Sigmoid colon (tissue), 7 donors: ENCODE measurements around the gene CD248. TPM values are rescaled to one million over a fixed set of nuclear protein-coding genes. Genes with fewer than 3 reads are reported as not detected.
A peak's percentile ranks its signal among the peaks of the same experiment; 100 is the strongest.

ENCODE experiments used
- DNase-seq: peaks from one replicate; pipeline ENCODE4 v3.0.0-alpha.2; 2019
- H3K27ac ChIP-seq, 4 donors: fragments of 200-600 bp; sonication (generic); one replicate each; pipeline ENCODE4 v1.5.1; 2016 to 2019; ENCODE audit warnings: mild to moderate bottlenecking in 1 of 4
- H3K27me3 ChIP-seq, 3 donors: fragments of 200-600 bp; sonication (generic); one replicate each; pipeline ENCODE4 v1.5.1; 2019; ENCODE audit warnings: mild to moderate bottlenecking in 1 of 3
- H3K36me3 ChIP-seq, 4 donors: fragments of 200-600 bp; sonication (generic); one replicate each; pipeline ENCODE4 v1.5.1; 2016 to 2019
- H3K4me1 ChIP-seq, 4 donors: fragments of 200-600 bp; sonication (generic); one replicate each; pipeline ENCODE4 v1.5.1; 2017 to 2019
- H3K4me3 ChIP-seq, 4 donors: fragments of 200-600 bp; sonication (generic); one replicate each; pipeline ENCODE4 v1.5.1; 2017 to 2019; ENCODE audit warnings: mild to moderate bottlenecking in 2 of 4, moderate library complexity in 1 of 4
- H3K9me3 ChIP-seq, 4 donors: fragments of 200-600 bp in 3 of 4; sonication (generic) in 3 of 4; one replicate each; pipeline versions ENCODE4 v1.5.1 to v1.6.1; 2013 to 2019
- CTCF ChIP-seq, 4 experiments: fragments of 450-650 bp in 3 of 4; fragments of 200-600 bp in 1 of 4; IDR thresholded peaks; one replicate each; pipeline ENCODE4 v1.5.1; 2016 to 2019; ENCODE audit warnings: antibody characterized with exemption in 4 of 4, mild to moderate bottlenecking in 3 of 4, moderate library complexity in 2 of 4
- EP300 ChIP-seq, 4 donors: sonication (generic); formaldehyde crosslinking; IDR thresholded peaks; one replicate each; pipeline ENCODE4 v1.6.1; 2017; ENCODE audit warnings: antibody characterized with exemption in 4 of 4
- POLR2A ChIP-seq, 2 donors: fragments of 450-650 bp; IDR thresholded peaks; one replicate each; pipeline ENCODE4 v1.6.1; 2016; ENCODE audit warnings: antibody characterized with exemption in 2 of 2, mild to moderate bottlenecking in 2 of 2, moderate library complexity in 2 of 2
- POLR2AphosphoS5 ChIP-seq, 4 donors: sonication (generic); formaldehyde crosslinking; IDR thresholded peaks; one replicate each; pipeline ENCODE4 v1.6.1; 2017; ENCODE audit warnings: antibody characterized with exemption in 4 of 4
- WGBS, 2 donors: extraction: QIAGEN DNeasy Blood & Tissue Kit; methylation state at CpG; one replicate each; pipeline ENCODE4 v1.1.7; 2013; 5-methylcytosine and 5-hydroxymethylcytosine counted together
- intact Hi-C: fragments of 100-400 bp; cut with DNase I; formaldehyde crosslinking; loops from one replicate; pipeline ENCODE4 v1.15.1; 2023
- polyA plus RNA-seq, 3 donors: library from polyadenylated mRNA; stranded (reverse); fragments of 200-250 nt; gene quantifications; one replicate each; pipeline ENCODE4 v1.2.3, GENCODE V29; 2013
- total RNA-seq, 4 donors: library from RNA; depleted of rRNA; stranded (reverse); fragments of >200 nt; gene quantifications; one replicate each; pipeline ENCODE4 v1.1.0, GENCODE V29; 2016
- donor health status: healthy with polysubstance abuse.
- donor health status: Bipolar disorder and iron deficiency.
- donor health status: healthy.

CD248 gene
- total and polyA plus RNA-seq, 7 donors, result 1.2 to 26.3 (median 6.1) TPM

GRCh38 chr11:66331542-66332370, 14.9 kb upstream of the CD248 start:
- peak; percentile 56 for DNase-seq
- TF ChIP-seq CTCF (IDR thresholded peaks at IDR 0.05), result no peak
- TF ChIP-seq EP300 (IDR thresholded peaks at IDR 0.05), result no peak
- no peak for TF ChIP-seq POLR2AphosphoS5 (IDR thresholded peaks at IDR 0.05)
- TF ChIP-seq POLR2A (IDR thresholded peaks at IDR 0.05), result no peak
- H3K27ac ChIP-seq, result no peak overlapping the region
- intact Hi-C loops, result no loop called here
- H3K9me3 ChIP-seq, result no peaks in the 10 kb centered on the region
- peaks cover 0 to 16% (median 0%) of the 10 kb centered on the region in 4 donors for H3K36me3 ChIP-seq
- no peaks in the 10 kb centered on the region for H3K27me3 ChIP-seq
- WGBS, 2 donors, result 93% methylated on average over 12 of the region's 12 CpGs
- no peak overlapping the region for H3K4me3 ChIP-seq
- H3K4me1 ChIP-seq, result peaks cover 0 to 46% (median 44%) of the 10 kb centered on the region in 4 donors

GRCh38 chr11:66330931-66331330, 14.1 kb upstream of the CD248 start:
- intact Hi-C loops, result no loop called here
- no peak for DNase-seq
- Histone ChIP-seq H3K4me1 (peaks cover 0 to 46% (median 44%) of the 10 kb centered on the region in 4 donors), H3K27ac (no peak overlapping the region), H3K9me3 (no peaks in the 10 kb centered on the region), H3K36me3 (peaks cover 0 to 16% (median 0%) of the 10 kb centered on the region in 4 donors), H3K27me3 (no peaks in the 10 kb centered on the region), H3K4me3 (no peak overlapping the region)
- WGBS, 2 donors, result 70% methylated on average over 10 of the region's 10 CpGs
- TF ChIP-seq CTCF (IDR thresholded peaks at IDR 0.05) (no peak), POLR2AphosphoS5 (IDR thresholded peaks at IDR 0.05) (no peak), EP300 (IDR thresholded peaks at IDR 0.05) (no peak), POLR2A (IDR thresholded peaks at IDR 0.05) (no peak)

- no peak for DNase-seq
- no peak for TF ChIP-seq POLR2A (IDR thresholded peaks at IDR 0.05)
- no peak for TF ChIP-seq CTCF (IDR thresholded peaks at IDR 0.05)
- no peak for TF ChIP-seq POLR2AphosphoS5 (IDR thresholded peaks at IDR 0.05)
- TF ChIP-seq EP300 (IDR thresholded peaks at IDR 0.05), result no peak
- 88 to 93% methylated on average over 3 of the region's 3 CpGs for WGBS, 2 donors
- no peaks in the 10 kb centered on the region for H3K9me3 ChIP-seq
- intact Hi-C loops, result loop anchor here (5.0 kb wide), 1 partner anchor 58 kb away; no protein-coding TSS in a partner anchor
- H3K4me1 ChIP-seq, result peaks cover 0 to 34% (median 31%) of the 10 kb centered on the region in 4 donors
- H3K4me3 ChIP-seq, result no peak overlapping the region
- peaks cover 0 to 16% (median 0%) of the 10 kb centered on the region in 4 donors for H3K36me3 ChIP-seq
- H3K27me3 ChIP-seq, result no peaks in the 10 kb centered on the region
- no peak overlapping the region for H3K27ac ChIP-seq
These were observed 12.4 kb upstream of the CD248 start for GRCh38 chr11:66329165-66329673.

DNA sequence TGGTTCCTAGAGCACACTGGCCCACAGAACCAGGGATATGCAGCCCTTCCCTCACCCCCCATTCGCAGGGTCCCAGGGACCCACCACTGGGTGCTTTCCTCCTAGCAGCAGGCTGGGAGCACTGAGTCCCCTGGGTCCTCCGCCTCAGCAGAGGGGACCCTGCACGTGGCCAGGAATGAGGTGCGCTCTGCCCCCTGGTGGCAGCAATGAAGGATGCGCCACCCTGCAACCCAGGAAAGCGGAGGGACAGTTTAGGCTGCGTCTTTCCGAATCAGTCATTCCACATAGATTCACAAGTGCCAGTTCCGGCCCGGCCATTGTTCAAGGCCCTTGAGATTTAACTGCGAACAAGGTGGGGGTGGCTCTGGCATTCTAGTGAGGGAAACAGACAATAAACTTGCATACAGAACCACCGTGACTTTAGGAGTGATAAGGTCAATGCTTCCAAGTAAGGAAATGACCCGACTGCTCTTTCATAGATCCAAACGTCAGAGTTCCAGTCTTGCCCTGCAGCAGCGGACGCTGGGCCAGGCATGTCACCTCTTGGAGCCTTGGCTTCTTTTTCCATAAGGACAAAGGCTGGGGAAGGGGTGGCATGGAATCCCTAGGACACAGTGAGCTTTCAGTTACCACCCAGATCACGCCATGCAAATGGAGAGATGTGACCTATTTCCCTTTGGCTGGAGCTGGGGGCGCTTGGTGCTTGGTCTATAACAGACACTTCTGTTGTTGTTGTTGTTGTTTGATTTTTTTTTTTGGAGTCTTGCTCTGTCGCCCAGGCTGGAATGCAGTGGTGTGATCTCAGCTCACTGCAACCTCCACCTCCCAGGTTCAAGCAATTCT, 11.7 kb upstream of the CD248 start:
- Histone ChIP-seq H3K36me3 (peaks cover 0 to 11% (median 0%) of the 10 kb centered on the region in 4 donors), H3K4me1 (peaks cover 0 to 34% (median 31%) of the 10 kb centered on the region in 4 donors), H3K27ac (peak overlapping the region; percentile 1 to 81 (median 54)), H3K9me3 (no peaks in the 10 kb centered on the region), H3K27me3 (no peaks in the 10 kb centered on the region), H3K4me3 (no peak overlapping the region)
- TF ChIP-seq POLR2A (IDR thresholded peaks at IDR 0.05) (no peak), POLR2AphosphoS5 (IDR thresholded peaks at IDR 0.05) (peak in 1 of 4 donors; percentile 29), CTCF (IDR thresholded peaks at IDR 0.05) (peak; percentile 95 to 99 (median 98)), EP300 (IDR thresholded peaks at IDR 0.05) (no peak)
- intact Hi-C loops, result loop anchor here (1.0 to 5.0 kb wide), 2 partner anchors 16 to 59 kb away; no protein-coding TSS in a partner anchor
- peak; percentile 88 for DNase-seq
- WGBS, 2 donors, result 9 to 13% methylated on average over 19 of the region's 19 CpGs
